HG03457 (cell line): Measurements from ENCODE around the gene OVCH2.

Source experiments
- ATAC-seq: cut with Tn5 transposase; IDR thresholded peaks from one replicate; pipeline ENCODE4 v1.9.1; 2021; ENCODE audit warnings: moderate number of reproducible peaks; ENCODE audit not compliant: unreplicated experiment

Gene OVCH2

GRCh38 chr11:7643314-7643713 lies 63.0 kb downstream of the OVCH2 start:
- ATAC-seq, result no peak

GRCh38 chr11:7642747-7643146 lies 63.5 kb downstream of the OVCH2 start:
- ATAC-seq, result no peak

GRCh38 chr11:7640816-7641215 lies 65.5 kb downstream of the OVCH2 start:
- ATAC-seq, result no peak

- ATAC-seq, result no peak
Observed at GRCh38 chr11:7639643-7640025, 66.6 kb downstream of the OVCH2 start.
